Ishikawa (cell line): ENCODE results near the gene BAG1.

ENCODE experiments used
- NFIC ChIP-seq: IDR thresholded peaks from 2 replicates; pipeline ENCODE4 v1.6.1; 2012
- TAF1 ChIP-seq: IDR thresholded peaks from 2 replicates; pipeline ENCODE4 v1.6.1; 2012; ENCODE audit warnings: low read depth, mild to moderate bottlenecking
- TF ChIP-seq, protein P1 (sequence below): IDR thresholded peaks from 2 replicates; pipeline ENCODE4 v1.6.1; 2012; ENCODE audit warnings: low read depth, mild to moderate bottlenecking

- TF ChIP-seq NFIC = no peak
- no peak for TF ChIP-seq TAF1
- TF ChIP-seq, protein P1, sequence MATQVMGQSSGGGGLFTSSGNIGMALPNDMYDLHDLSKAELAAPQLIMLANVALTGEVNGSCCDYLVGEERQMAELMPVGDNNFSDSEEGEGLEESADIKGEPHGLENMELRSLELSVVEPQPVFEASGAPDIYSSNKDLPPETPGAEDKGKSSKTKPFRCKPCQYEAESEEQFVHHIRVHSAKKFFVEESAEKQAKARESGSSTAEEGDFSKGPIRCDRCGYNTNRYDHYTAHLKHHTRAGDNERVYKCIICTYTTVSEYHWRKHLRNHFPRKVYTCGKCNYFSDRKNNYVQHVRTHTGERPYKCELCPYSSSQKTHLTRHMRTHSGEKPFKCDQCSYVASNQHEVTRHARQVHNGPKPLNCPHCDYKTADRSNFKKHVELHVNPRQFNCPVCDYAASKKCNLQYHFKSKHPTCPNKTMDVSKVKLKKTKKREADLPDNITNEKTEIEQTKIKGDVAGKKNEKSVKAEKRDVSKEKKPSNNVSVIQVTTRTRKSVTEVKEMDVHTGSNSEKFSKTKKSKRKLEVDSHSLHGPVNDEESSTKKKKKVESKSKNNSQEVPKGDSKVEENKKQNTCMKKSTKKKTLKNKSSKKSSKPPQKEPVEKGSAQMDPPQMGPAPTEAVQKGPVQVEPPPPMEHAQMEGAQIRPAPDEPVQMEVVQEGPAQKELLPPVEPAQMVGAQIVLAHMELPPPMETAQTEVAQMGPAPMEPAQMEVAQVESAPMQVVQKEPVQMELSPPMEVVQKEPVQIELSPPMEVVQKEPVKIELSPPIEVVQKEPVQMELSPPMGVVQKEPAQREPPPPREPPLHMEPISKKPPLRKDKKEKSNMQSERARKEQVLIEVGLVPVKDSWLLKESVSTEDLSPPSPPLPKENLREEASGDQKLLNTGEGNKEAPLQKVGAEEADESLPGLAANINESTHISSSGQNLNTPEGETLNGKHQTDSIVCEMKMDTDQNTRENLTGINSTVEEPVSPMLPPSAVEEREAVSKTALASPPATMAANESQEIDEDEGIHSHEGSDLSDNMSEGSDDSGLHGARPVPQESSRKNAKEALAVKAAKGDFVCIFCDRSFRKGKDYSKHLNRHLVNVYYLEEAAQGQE = no peak
These were observed 55.1 kb downstream of the BAG1 start for GRCh38 chr9:33209394-33209793.
